C4-2B (cell line): ENCODE results near the gene PRSS3.
"Not testable (repeated sequence)": the region's sequence is repeated elsewhere in the genome, so short reads cannot be mapped to it uniquely, and the experiment has no call there.

Experiments used
- H3K27ac ChIP-seq: fragments of 450-650 bp; 2 replicates; pipeline ENCODE4 v1.5.1; 2017
- CTCF ChIP-seq: fragments of 450-650 bp; conservative IDR thresholded peaks from 2 replicates; pipeline ENCODE4 v1.5.1; 2017; ENCODE audit warnings: mild to moderate bottlenecking
- ZFX ChIP-seq: fragments of 450-650 bp; IDR thresholded peaks from 2 replicates; pipeline ENCODE4 v1.6.1; 2017

Gene PRSS3

GRCh38 chr9:33818167-33818846 is 22.9 kb downstream of the PRSS3 start:
- TF ChIP-seq CTCF (no peak), ZFX (no peak)
- peak overlapping the region; percentile 99 for H3K27ac ChIP-seq

GRCh38 chr9:33818847-33819500 is 23.6 kb downstream of the PRSS3 start:
- TF ChIP-seq ZFX (no peak), CTCF (no peak)
- H3K27ac ChIP-seq = peak overlapping the region; percentile 99; the same call in 1 of the 2 replicates

- no peak overlapping the region for H3K27ac ChIP-seq
- TF ChIP-seq ZFX (no peak), CTCF (no peak)
Observed at GRCh38 chr9:33820231-33820745, 24.9 kb downstream of the PRSS3 start.

GRCh38 chr9:33823801-33824200 is 28.4 kb downstream of the PRSS3 start:
- no peak overlapping the region for H3K27ac ChIP-seq
- TF ChIP-seq ZFX (no peak), CTCF (no peak)

GRCh38 chr9:33827285-33827684 is 31.9 kb downstream of the PRSS3 start:
- H3K27ac ChIP-seq = not testable (repeated sequence)

- H3K27ac ChIP-seq = not testable (repeated sequence)
Observed at GRCh38 chr9:33829641-33830230, 34.4 kb downstream of the PRSS3 start.

- H3K27ac ChIP-seq = no peak overlapping the region
- no peak for TF ChIP-seq ZFX
- TF ChIP-seq CTCF = no peak
Observed at GRCh38 chr9:33835625-33836260, 40.4 kb downstream of the PRSS3 start.

- not testable (repeated sequence) for H3K27ac ChIP-seq
Observed at GRCh38 chr9:33836261-33836660, 40.9 kb downstream of the PRSS3 start.
